GM23338 (cell line): Measurements from ENCODE around the gene BRICD5. TPM values are rescaled to one million over a fixed set of nuclear protein-coding genes. Genes with fewer than 3 reads are reported as not detected.

Experiments used
- ATAC-seq: fragments of 200-7000 bp; cut with Tn5 transposase; 3 replicates; pipeline ENCODE4 v1.9.1; 2020
- DNase-seq: peaks from one replicate; pipeline ENCODE4 v3.0.0-alpha.2; 2015; ENCODE audit warnings: low spot score
- H2AFZ ChIP-seq: fragments of 200-600 bp; sonication (generic); 2 replicates; pipeline ENCODE4 v1.8.0; 2016; ENCODE audit warnings: antibody characterized with exemption, mild to moderate bottlenecking, moderate library complexity
- H3F3A ChIP-seq: fragments of 200-600 bp; sonication (generic); replicated peaks from 2 replicates; pipeline ENCODE4 v1.8.0; 2017; ENCODE audit warnings: antibody characterized with exemption, mixed run types, low read depth
- H3K27ac ChIP-seq: fragments of 200-600 bp; sonication (generic); 2 replicates; pipeline ENCODE4 v1.6.1; 2016; ENCODE audit warnings: low read depth
- H3K27me3 ChIP-seq: fragments of 200-600 bp; sonication (generic); 2 replicates; pipeline ENCODE4 v1.8.0; 2016; ENCODE audit warnings: mild to moderate bottlenecking, mixed run types, moderate library complexity; ENCODE audit not compliant: insufficient read depth
- H3K36me3 ChIP-seq: fragments of 200-600 bp; sonication (generic); 2 replicates; pipeline ENCODE4 v1.8.0; 2016; ENCODE audit warnings: mild to moderate bottlenecking; ENCODE audit not compliant: insufficient read depth
- H3K4me1 ChIP-seq: fragments of 200-600 bp; sonication (generic); 2 replicates; pipeline ENCODE4 v1.8.0; 2016; ENCODE audit warnings: mild to moderate bottlenecking, moderate library complexity; ENCODE audit not compliant: insufficient read depth
- H3K4me2 ChIP-seq: fragments of 200-600 bp; sonication (generic); 2 replicates; pipeline ENCODE4 v1.7.1; 2017; ENCODE audit warnings: mixed run types
- H3K4me3 ChIP-seq: fragments of 200-600 bp; sonication (generic); 2 replicates; pipeline ENCODE4 v1.6.1; 2016; ENCODE audit warnings: mixed run types
- H3K79me2 ChIP-seq: fragments of 200-600 bp; sonication (generic); replicated peaks from 2 replicates; pipeline ENCODE4 v1.8.0; 2017; ENCODE audit warnings: mild to moderate bottlenecking; ENCODE audit not compliant: insufficient read depth
- H3K9me2 ChIP-seq: fragments of 200-600 bp; sonication (generic); 2 replicates; pipeline ENCODE4 v1.8.0; 2017; ENCODE audit not compliant: insufficient read depth
- H4K20me1 ChIP-seq: fragments of 200-600 bp; sonication (generic); replicated peaks from 2 replicates; pipeline ENCODE4 v1.8.0; 2017; ENCODE audit warnings: mild to moderate bottlenecking; ENCODE audit not compliant: insufficient read depth
- H3K27ac Mint-ChIP-seq: 2 replicates; pipeline ENCODE4 v1.8.0; 2020; ENCODE audit warnings: inconsistent platforms, mild to moderate bottlenecking, moderate library complexity, mixed read lengths
- H3K27me3 Mint-ChIP-seq: 3 replicates; pipeline ENCODE4 v1.8.0; 2022; ENCODE audit warnings: low read depth, mild to moderate bottlenecking, moderate library complexity, mixed read lengths, inconsistent platforms; ENCODE audit not compliant: insufficient read depth, poor library complexity
- H3K36me3 Mint-ChIP-seq: 3 replicates; pipeline ENCODE4 v1.8.0; 2021; ENCODE audit warnings: low read depth, mild to moderate bottlenecking, inconsistent platforms, moderate library complexity, mixed read lengths
- H3K4me1 Mint-ChIP-seq: 3 replicates; pipeline ENCODE4 v1.8.0; 2020; ENCODE audit warnings: mild to moderate bottlenecking, inconsistent platforms, mixed read lengths
- H3K4me3 Mint-ChIP-seq: 3 replicates; pipeline ENCODE4 v1.8.0; 2021; ENCODE audit warnings: moderate library complexity, mild to moderate bottlenecking, inconsistent platforms, mixed read lengths
- H3K9me3 Mint-ChIP-seq: 3 replicates; pipeline ENCODE4 v1.8.0; 2020; ENCODE audit warnings: moderate library complexity, mild to moderate bottlenecking, inconsistent platforms, mixed read lengths
- CREB1 ChIP-seq: fragments of 250-450 bp; sonication (Bioruptor Pico); IDR thresholded peaks from 2 replicates; pipeline ENCODE4 v1.5.0; 2020; ENCODE audit warnings: low read depth, mild to moderate bottlenecking, moderate library complexity
- CTCF ChIP-seq, 2 experiments: fragments of 200-600 bp in 1 of 2; sonication (generic) in 1 of 2; conservative IDR thresholded peaks; 2 replicates each; pipeline versions ENCODE4 v1.5.1 to v1.6.1; 2016 to 2017; ENCODE audit warnings: antibody characterized with exemption in 2 of 2, low read depth in 2 of 2, mild to moderate bottlenecking in 2 of 2, moderate library complexity in 1 of 2
- EZH2phosphoT487 ChIP-seq: fragments of 200-600 bp; sonication (generic); IDR thresholded peaks from one replicate; pipeline ENCODE4 v1.8.1; 2018; ENCODE audit warnings: antibody characterized with exemption; ENCODE audit not compliant: unreplicated experiment
- JUNB ChIP-seq: IDR thresholded peaks from one replicate; pipeline ENCODE4 v1.6.1; 2016; ENCODE audit warnings: antibody characterized with exemption; ENCODE audit not compliant: unreplicated experiment
- NANOG ChIP-seq: IDR thresholded peaks from 2 replicates; pipeline ENCODE4 v1.6.1; 2016; ENCODE audit warnings: antibody characterized with exemption, borderline replicate concordance
- POLR2AphosphoS5 ChIP-seq: IDR thresholded peaks from 2 replicates; pipeline ENCODE4 v1.6.1; 2016; ENCODE audit warnings: antibody characterized with exemption, low read depth
- STAT1 ChIP-seq: IDR thresholded peaks from one replicate; pipeline ENCODE4 v1.6.1; 2016; ENCODE audit warnings: antibody characterized with exemption; ENCODE audit not compliant: unreplicated experiment
- ZNF114 ChIP-seq: fragments of 250-450 bp; sonication (Bioruptor Pico); IDR thresholded peaks from 2 replicates; pipeline ENCODE4 v1.5.0; 2020; ENCODE audit warnings: mild to moderate bottlenecking, moderate library complexity
- polyA plus RNA-seq: library from polyadenylated mRNA; unstranded; fragments of >200 nt; fragmentation: Nextera tagmentation; extraction: Ambion mirVana; gene quantifications from 2 replicates; pipeline ENCODE4 v1.2.1, GENCODE V29; 2016
- total RNA-seq: library from RNA; depleted of rRNA; stranded (reverse); fragments of >200 nt; shearing (Covaris generic); gene quantifications from 2 replicates; pipeline ENCODE4 v1.2.3, GENCODE V29; 2014
- TF ChIP-seq, protein P1 (sequence below): IDR thresholded peaks from one replicate; pipeline ENCODE4 v1.6.1; 2018; ENCODE audit warnings: antibody characterized with exemption; ENCODE audit not compliant: unreplicated experiment

BRICD5 gene
- total and polyA plus RNA-seq, 2 experiments from 2014 or later, result 5.3 to 6.3 TPM

- peak; percentile 45 to 68 for TF ChIP-seq CTCF (conservative IDR thresholded peaks at IDR 0.05; ENCODE audit: low read depth in 2 of 2)
- no peak for TF ChIP-seq ZNF114 (CRISPR knock-in tag)
- no peak for TF ChIP-seq EZH2phosphoT487
- TF ChIP-seq NANOG, result no peak
- no peak for TF ChIP-seq STAT1
- no peak for TF ChIP-seq CREB1 (CRISPR knock-in tag)
These were observed 40.8 kb upstream of the BRICD5 start, which contains the start of gene ECI1 (continued) for GRCh38 chr16:2251296-2252111.

DNA sequence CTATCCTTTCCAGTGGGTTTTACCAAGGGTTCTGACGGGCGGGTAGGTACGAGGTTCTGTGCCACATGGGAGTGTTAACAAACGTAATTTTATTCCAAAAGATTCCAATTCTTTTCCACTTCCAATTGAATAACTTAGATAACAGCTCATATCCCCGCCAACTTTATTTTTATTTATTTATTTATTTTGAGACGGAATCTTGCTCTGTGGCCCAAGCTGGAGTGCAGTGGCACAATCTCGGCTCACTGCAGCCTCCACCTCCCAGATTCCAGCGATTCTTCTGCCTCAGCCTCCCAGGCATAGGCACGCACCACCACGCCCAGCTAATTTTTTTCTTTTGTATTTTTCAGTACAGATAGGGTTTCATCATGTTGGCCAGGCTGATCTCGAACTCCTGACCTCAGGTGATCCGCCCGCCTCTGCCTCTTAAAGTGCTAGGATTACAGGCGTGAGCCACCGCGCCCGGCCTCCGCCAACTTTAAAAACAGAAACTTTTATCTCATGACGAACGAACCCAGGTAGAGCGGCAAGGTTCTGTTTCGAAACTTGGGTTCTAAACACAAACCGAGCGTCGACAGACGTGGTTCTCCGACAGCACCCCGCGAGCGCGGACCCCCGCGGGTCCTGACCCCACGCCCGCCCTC, 40.1 kb upstream of the BRICD5 start:
- H4K20me1 ChIP-seq, result peaks cover 28% of the 10 kb centered on the region
- Mint-ChIP-seq H3K36me3 (peaks cover 64% of the 10 kb centered on the region), H3K4me3 (peak overlapping the region; percentile 97), H3K4me1 (peaks cover 12% of the 10 kb centered on the region), H3K9me3 (no peaks in the 10 kb centered on the region), H3K27me3 (peaks cover 12% of the 10 kb centered on the region), H3K27ac (peak overlapping the region; percentile 97)
- peaks cover 16% of the 10 kb centered on the region for H3K36me3 ChIP-seq
- peak; percentile 47 for DNase-seq
- H3K4me1 ChIP-seq, result peaks cover 11% of the 10 kb centered on the region; the same call in 1 of the 2 replicates
- peak overlapping the region; percentile 87 for H3K4me3 ChIP-seq
- H3F3A ChIP-seq, result peaks cover 41% of the 10 kb centered on the region
- no peak overlapping the region for H2AFZ ChIP-seq
- peak overlapping the region; percentile 88 for H3K4me2 ChIP-seq
- peaks cover 33% of the 10 kb centered on the region for H3K79me2 ChIP-seq
- no peaks in the 10 kb centered on the region for H3K27me3 ChIP-seq
- no peaks in the 10 kb centered on the region for H3K9me2 ChIP-seq
- ATAC-seq, result no peak
- peak overlapping the region; percentile 59; the same call in 1 of the 2 replicates for H3K27ac ChIP-seq
- no peak for TF ChIP-seq EZH2phosphoT487
- no peak for TF ChIP-seq CTCF (conservative IDR thresholded peaks at IDR 0.05; ENCODE audit: low read depth in 2 of 2)
- no peak for TF ChIP-seq STAT1
- no peak for TF ChIP-seq JUNB
- TF ChIP-seq, protein P1, sequence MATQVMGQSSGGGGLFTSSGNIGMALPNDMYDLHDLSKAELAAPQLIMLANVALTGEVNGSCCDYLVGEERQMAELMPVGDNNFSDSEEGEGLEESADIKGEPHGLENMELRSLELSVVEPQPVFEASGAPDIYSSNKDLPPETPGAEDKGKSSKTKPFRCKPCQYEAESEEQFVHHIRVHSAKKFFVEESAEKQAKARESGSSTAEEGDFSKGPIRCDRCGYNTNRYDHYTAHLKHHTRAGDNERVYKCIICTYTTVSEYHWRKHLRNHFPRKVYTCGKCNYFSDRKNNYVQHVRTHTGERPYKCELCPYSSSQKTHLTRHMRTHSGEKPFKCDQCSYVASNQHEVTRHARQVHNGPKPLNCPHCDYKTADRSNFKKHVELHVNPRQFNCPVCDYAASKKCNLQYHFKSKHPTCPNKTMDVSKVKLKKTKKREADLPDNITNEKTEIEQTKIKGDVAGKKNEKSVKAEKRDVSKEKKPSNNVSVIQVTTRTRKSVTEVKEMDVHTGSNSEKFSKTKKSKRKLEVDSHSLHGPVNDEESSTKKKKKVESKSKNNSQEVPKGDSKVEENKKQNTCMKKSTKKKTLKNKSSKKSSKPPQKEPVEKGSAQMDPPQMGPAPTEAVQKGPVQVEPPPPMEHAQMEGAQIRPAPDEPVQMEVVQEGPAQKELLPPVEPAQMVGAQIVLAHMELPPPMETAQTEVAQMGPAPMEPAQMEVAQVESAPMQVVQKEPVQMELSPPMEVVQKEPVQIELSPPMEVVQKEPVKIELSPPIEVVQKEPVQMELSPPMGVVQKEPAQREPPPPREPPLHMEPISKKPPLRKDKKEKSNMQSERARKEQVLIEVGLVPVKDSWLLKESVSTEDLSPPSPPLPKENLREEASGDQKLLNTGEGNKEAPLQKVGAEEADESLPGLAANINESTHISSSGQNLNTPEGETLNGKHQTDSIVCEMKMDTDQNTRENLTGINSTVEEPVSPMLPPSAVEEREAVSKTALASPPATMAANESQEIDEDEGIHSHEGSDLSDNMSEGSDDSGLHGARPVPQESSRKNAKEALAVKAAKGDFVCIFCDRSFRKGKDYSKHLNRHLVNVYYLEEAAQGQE, result no peak
- TF ChIP-seq NANOG, result no peak
- TF ChIP-seq CREB1 (CRISPR knock-in tag), result no peak
- TF ChIP-seq POLR2AphosphoS5, result no peak
